Activated CD4-positive, alpha-beta T cell treated with anti-CD3 and anti-CD28 coated beads, Interleukin-2, Interleukin-4, amounts not matched to agents 100 ng/mL and 50 ng/mL, durations not matched to agents 16 hours and 8 hours (primary cell): ENCODE measurements around the gene TSPAN9.
A peak's percentile ranks its signal among the peaks of the same experiment; 100 is the strongest.

ENCODE experiments used
- DNase-seq: peaks from one replicate; pipeline ENCODE4 v3.0.0-alpha.2; 2020; ENCODE audit warnings: low spot score

The TSPAN9 gene

DNA sequence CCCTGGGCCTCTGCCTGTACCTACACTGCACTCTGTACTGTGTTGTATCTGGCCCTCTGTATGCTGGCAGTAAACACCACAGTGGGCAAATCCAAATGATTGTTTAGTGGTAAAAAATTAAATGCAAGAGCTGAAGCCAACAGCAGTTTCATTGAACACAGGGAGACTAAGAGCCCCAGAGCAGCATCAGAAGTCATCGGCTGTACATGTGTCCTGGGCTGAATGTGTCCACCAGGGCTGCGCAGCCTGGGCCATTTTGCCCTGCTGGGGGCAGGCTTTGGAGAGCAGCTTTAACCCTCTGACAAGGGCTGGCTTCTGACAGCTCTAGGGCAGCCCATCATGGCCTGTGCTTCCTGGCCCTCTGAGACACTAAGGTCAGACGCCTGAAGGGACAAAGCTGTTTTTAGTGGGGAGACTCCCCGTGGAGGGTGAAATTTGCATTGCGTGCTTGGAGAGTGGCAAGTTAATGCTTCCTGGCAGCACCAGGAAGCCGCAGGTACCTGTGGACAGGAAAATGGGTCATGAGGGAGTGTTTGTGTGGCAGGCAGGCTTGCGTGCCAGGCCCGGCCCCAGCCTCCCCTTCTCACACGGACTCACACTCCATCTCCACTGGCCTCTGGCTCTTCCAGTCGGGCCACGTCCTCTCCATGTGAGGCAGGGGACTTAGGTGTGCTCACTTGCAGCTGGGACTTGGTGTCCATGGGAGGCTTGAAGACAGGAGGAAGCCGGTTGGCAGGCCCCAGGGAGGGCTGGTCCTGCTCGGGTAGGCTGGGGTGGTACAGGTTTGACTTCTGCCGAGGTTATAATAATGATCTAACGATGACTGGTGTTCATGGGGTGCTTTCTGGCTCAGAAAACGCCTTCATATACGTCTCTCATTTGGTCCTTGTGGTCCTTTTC, 150.1 kb downstream of the TSPAN9 start:
- DNase-seq, result no peak

DNA sequence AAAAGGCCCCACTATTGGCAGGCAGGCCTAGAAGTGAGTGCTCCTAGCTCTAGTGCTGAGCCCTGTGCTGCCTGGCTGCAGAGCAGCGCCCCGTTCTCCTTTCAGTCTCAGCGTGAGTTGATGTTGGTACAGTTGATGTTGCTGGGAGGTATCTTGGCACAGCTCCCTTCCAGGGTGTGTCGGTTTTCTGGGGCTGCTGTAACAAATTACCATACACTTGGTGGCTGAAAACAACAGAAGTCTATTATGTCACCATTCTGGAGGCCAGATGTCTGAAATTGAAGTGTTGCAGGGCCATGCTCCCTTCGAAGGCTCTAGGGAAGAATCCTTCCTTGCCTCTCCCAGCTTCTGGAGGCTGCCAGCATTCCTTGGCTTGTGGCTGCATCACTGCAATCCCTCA, 151.4 kb downstream of the TSPAN9 start:
- DNase-seq, result no peak

DNA sequence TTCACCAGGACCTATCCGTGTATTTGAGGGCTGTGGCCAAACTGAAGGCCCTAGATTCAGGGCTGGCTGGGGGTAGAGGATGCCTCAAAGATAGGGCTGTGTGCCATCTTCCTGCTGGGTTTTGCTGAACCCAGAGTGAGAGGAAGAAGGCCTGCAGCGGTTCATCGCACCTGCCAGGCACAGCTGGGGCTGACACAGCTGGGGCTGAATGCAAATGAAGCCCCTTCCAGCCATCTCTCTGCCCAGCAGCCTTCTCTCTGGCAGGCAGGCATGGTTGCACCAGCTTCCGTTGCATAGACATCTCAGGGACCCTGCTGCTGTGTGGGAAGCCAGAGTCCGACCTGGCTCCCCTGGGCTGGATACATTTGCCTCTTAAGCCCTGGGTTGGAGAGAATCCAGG, 152.4 kb downstream of the TSPAN9 start:
- DNase-seq, result no peak

DNA sequence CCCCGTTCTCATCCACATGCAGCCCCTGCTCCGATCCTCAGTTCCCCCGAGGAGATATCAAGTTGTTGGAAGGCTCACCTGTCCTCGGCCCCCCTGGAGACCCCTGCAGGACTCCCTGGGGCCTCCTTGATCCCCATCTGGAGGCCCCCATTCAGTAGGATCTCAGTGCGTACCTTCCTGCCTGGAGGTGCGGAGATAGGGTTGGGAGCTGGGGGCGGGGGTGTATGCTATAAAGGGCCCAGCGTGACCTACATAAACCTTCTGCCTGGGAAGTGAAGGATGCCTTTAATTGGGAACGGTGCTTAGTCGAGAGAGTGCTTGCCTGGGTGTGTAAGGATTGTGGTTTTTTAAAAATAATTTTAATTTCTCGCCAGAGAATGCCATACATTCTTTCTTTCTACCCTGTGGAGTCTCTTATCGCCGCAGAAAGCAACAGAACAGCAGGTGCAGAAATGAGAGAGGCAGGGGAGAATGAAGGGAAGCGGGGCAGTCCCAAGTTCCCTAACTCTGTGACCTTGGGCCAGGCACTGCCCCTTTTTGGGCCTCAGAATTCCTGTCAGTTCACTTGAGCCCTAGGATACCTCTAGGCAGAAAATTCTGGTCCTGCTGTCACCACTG, 153.7 kb downstream of the TSPAN9 start:
- no peak for DNase-seq

DNA sequence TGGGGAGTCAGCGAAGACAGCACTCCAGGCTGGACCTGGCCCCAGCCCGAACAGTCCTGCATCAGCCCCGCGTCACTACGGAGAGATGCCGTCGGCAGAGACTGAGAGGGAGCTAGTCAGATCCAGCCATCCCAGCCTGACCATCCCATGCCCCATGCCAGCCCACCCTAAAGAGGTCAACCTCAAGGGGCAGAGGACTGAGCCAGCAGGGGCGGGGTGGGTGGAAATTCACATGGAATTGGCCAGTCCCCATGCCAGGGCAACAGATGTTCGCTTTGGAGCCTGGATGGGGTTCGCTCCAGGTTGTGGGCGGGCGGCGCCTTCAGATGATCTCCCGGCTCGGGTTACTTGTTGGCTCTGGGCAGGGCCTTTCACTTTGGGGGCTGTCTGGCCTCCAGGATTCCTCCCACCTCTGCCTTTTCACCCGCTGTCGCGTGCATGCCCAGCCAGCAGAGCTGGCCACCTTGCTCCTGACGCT, 154.3 kb downstream of the TSPAN9 start:
- no peak for DNase-seq

DNA sequence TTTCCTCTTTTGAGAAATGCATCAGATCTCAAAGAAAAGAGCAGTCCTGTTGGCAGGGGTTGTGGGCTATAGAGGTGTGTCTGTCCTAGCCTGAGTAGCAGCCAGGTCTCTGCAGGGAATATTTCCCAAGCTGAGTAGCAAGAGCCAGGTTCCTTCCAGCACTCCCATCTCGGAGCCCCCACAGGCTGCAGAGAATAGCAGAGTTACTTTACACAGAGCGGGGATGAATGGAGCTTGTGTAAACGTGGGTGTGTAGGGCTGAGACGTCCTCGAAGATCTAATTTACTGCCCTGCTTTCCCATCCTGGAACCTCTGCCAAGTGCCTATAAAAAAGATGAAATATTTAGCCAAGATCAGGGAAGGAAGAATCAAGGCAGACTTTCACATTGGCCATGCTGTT, 156.6 kb downstream of the TSPAN9 start:
- DNase-seq, result no peak

DNA sequence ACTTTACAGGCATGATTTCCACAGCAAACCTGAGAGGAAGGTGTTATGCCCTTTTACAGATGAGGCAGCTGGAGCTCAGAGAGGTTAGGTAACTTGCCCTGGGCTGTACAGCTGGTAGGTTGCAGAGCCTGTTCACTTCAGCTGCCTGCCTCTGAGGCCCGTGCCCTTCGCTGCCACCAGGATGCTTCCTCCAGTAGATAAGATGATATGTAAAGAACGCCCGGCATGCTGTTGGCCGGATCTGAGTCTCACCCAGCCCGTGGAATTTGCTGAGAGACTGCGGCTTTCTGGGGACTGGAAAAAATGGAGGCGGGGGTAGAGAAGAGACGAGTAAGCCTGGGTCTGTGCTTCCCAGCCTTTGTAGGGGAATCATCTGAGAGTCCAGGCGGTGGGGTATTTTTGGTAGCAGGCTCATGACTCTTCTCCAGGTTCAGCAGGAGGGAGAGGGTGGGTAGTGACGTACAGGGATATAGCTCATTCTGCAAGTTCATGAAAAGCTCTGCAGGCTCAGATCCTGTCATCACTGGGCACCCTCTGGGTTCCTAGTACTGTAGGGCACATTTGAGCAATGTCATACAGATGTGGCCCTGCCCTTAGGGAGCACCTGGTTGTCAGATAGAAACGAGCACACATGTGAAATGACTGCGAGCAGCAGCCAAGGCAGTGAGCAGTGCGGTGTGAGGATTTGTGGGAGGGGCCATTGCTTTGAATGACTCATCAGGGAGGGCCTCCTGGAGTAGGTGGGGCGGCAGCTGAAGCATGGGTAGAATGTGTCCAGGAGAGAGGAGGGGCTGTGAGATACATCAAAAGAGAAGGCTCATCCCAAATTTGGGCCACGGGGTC, 159.4 kb downstream of the TSPAN9 start:
- peak; percentile 39 for DNase-seq

DNA sequence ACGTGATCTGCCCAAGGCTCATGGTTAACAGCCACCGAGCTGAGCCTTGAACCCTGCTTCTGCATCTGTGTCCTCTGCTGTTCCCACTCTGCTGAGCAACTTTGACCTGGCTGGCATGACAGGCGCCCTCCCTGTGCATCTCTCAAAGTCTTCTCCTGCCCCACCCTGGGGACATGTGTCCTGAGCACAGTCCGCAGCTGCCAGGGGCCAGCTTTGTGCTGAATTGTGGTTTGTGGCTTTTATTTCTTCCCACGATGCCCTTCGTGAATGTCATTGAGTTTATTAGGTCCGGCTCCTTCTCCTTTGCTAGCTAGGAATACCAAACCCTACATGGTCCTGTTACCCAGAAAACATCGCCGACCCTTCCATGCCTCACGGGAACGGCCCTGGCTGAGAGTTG, 161.0 kb downstream of the TSPAN9 start:
- DNase-seq, result no peak

DNA sequence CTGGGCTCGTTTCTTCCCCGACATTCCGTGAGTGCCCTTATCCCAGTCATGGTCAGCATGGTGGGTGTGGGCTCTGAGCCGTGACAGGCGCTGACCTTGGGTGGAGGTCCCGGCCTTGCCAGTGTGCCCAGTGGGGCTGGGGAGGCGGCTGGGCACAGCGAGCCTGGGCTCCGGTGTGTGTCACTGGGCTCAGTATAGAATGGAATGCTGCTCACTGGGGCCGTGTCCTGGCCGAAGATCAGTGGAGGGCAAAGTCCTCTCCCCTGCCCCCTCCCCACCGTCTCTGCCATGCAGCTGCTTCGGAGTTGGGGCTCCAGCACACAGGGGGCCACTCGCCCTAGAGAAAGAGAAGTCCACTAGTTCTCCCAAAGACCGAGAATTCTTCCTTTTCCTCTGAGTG, 164.4 kb downstream of the TSPAN9 start:
- no peak for DNase-seq

DNA sequence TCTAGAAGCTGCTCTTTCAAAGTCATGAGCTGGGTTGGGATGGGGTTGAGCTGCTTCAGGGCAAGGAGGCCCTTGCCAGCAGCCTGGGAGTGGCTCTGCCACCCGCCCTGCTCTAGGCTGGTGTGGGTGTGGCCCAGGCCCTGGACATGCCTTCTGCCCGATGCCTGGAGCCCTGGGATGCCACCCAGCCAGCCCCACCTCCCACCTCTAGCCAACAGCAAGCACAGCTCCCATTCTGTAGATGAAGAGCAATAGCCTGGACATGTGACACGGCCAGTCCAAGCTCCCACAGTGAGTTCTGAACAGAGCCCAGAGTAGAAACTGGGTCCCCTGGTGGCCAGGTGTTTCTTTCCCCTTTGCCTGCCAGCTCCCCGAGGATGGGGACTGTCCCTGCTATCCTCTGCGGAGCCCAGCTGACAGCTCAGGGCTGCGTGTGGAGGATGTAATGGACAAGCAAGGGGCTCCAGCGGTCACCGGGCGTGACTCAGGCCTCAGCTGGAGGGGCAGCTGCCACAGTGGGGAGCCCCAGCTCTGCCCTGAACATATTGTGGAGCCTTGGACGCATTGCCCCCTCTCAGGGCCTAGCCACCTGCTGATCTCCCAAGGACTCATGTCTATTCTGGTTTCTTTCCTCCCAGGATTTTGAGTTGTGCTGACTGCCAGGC, 165.2 kb downstream of the TSPAN9 start:
- no peak for DNase-seq

DNA sequence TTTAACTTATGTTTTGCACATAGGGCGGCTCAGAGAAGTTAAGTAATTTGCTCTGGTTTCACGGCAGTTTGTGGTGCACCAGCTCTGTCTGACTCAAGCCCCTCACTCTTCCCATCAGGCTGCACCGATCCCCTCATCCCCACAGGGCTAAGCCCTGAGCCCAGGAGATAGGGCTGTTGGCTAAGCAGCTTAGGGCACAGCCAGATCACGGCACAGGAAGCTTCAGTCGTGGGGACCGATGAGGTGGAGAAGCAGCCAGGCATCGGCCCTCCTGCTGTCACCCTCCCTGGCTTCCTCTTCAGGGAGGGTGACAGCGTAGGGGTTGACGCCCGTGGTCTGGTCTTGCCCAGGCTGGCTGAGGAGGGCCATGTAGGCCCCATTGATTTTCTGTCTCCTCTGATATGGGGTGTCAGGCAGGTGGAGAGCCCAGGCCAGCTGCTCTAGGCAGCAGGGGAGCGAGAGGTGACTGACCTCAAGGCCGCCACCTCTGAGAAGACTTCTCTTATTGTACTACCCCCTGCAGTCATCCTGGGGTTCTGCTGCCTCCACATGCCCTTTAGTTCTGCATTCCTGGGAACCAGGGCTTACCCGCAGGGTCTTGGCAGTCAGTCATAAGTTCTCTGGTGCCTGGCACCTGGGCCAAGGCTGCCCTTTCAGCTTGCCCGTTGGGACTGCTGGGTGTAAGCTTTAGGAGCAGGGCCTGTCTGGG, 166.4 kb downstream of the TSPAN9 start:
- DNase-seq, result no peak

DNA sequence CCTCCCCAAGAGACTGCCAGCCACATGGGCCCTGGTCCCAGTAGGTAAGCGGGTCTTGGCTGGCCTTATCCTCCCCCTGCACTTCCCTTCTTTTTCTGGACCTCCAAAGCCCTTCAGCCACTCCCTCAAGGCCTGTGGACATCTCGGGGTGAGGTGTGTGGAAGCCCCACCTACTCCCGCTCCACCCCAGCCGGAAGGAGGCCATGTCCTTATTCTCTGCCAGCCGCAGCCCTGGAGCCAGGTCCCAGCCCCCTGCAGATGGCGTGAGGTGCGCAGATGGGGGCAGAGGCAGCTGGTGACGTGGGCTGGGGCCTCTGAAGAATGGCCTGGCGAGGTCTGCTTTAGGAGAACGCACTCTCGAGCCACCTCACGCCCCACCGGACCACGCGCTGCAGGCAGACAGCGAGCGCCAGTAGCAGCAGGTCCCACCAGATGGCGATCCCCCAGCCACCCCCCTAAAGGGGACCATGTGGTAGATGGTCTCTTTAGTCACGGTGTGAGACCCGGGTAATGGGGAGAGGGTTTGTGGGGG, 167.1 kb downstream of the TSPAN9 start:
- no peak for DNase-seq

DNA sequence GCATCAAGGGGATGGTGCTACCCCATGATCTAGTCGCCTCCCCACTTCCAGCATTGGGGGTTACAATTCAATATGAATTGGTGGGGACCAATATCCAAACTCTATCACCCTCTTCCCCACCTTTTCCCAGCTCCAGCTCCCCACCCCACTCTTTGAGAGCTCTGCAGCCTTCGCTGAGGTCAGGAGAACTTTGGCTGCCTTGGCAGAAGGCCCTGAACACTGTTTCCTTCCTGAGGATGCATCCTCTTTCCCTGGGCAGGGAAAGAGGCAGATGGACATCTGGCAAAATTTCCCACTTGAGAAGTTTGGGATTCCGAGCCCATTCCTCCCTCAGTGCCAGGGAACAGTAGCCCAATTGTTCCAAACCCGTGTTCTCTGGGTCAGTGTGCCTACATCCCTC, 169.1 kb downstream of the TSPAN9 start:
- no peak for DNase-seq

DNA sequence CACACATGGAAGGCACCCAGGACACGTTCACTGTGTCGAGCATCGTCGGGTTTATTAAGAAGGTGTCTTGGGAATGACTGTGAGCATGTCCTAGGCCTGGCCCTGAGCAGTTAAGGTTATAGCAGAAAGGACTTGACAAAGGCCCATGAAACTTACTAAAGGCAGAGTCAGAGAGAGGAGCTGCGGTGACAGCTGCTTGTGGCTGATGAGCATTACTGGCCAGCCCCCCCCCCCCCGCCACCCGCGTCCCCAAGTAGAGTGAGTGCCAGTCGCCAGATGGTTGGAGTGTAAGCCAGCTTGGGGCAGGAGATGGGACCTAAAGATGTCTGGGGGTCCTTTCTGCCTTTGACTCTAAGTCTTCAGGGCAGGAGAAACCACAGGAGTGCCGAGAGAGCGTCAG, 169.9 kb downstream of the TSPAN9 start:
- DNase-seq, result no peak

DNA sequence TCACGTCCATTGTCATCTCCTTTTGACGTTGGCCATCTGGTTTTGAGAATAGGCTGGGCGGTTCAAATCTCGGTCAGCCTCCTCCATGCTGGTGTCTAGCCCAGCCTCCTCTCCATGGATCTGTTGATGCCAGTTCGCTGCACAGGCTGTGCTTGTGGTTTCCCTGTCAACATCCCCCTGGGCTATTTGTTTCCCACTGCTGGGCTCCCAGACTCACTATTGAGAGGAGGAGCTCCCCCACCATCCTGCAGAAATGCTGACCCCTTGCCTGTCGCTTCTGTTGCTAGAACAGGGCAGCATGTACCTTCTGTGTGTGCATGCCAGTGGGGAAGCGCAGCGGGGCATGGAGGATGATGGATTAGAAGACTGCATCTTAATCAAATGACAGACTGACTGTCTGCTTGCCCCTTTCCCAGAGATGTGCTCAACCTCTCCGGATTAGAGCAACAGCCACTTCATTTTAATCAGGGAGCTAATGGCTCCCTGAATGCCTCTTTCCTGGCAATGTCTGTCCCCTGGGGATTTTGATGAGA, 170.5 kb downstream of the TSPAN9 start:
- DNase-seq, result no peak

DNA sequence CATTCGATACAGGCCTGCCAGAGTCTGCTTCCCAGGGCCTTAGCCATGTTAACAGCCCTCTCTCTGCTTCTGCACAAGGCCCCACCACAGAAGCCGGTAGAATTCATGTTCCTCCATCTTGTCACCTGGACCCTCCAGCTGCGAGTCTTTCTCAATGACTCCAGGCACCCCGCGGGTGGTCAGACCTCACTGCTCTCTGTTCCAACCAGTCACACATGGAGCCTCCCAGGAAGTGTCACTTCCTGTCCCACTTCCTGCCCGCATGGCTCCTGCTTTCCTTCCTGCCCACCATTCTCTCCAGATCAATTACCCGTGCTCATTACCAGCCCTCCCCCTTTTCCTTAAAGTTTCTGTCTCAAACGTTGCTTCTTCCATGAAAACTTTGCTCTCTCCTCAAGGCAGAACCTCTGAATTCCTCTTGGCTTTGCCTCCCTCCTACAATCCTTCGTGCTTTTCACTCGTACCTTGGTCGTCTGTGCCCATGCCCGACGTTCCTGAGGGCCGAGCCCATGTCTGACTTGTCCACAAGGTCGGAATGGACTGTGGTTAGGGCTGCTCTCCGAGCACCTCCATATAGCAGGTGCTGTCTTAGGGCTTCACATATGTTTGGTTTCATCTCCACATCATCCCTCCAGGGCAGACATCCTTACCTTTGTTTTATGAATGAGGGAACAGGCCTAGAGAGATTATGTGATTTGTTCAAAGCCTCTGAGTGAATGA, 172.1 kb downstream of the TSPAN9 start:
- DNase-seq, result no peak

DNA sequence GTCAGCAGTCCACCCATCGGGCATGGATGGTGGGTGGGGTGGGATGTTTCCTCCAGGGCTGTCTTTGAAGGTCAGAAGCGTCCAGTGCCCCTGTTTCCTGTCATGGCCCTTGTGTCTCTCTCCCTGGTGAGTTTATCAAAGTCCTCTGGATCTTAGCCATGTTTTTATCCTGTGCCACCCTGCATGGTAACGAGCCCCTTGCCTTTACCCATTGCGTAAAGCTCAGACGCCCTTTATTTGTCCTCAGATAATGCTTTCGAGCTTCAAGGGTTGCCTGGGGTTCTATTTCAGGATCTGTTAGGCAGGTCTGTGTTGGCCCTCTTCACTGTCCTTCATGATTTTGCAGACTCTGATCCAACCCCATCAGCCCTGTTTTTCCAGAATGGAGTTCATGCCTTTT, 172.9 kb downstream of the TSPAN9 start:
- no peak for DNase-seq

DNA sequence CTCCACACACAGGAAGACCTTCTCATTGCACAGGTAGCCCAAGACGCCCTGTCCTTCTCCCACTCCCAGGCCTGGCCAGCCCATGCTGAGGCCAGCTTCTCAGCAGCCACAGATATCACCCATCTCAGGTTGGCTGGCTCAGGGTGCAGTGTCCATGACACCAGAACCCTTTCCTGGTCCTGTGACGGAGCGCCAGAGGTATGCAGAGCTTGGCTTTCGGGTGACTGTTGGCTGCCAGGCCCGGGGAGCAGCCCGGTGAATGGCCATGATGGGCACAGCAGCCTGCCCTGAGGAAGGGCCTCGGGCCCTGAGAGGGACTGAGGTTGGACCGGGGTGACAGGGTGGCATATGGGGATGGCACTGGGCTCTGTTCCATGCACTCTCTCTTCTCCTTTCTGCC, 173.4 kb downstream of the TSPAN9 start:
- DNase-seq, result no peak

DNA sequence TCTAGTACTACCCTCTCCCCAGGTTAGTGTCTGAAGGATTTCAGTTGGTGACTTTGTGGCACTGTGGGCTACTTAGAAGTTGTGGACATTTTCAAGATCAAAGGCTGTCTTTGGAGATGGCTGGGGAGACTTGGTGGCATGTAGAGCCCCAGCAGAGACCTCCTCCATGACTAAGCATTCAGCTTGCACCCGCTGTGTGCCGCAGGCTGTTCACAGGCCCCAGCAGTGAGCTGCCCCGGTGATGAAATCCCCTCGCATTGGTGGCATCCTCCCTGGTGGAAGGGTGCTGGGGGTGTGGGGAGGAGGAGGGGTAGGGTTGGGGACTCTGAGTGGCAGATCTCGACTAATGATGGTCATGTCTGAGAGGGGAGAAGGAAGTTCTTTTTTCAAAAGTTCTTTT, 173.9 kb downstream of the TSPAN9 start:
- no peak for DNase-seq

DNA sequence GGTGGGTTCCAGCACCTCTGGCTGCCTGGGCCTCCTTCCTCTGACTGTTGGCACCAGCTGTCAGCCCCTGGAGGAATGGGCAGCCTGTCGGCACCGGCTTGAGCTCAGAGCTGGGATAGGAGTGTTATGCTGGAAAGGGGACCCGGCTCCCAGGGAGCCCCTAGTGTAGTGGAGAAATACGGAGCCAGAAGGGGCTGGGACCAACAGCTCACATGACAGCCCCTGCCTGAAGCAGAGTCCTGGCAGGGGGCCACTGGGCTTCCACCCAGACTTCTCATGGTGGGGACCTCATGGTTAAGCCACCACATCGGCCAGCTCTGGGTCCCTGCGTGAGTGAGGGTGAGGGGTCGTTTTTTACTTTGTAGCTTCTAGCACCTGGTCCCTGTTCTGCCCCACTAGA, 174.5 kb downstream of the TSPAN9 start:
- no peak for DNase-seq
